OCI-LY1 (cell line): Measurements from ENCODE around the gene SAMMSON.

Experiments used
- CTCF ChIP-seq: fragments of 200-600 bp; sonication (generic), shearing (Covaris generic); IDR thresholded peaks from 2 replicates; pipeline ENCODE4 v1.5.1; 2017; ENCODE audit warnings: mild to moderate bottlenecking, antibody characterized with exemption, low read length, moderate library complexity, mixed read lengths
- EZH2 ChIP-seq: fragments of 200-600 bp; sonication (generic), shearing (Covaris generic); IDR thresholded peaks from 2 replicates; pipeline ENCODE4 v1.8.0; 2017; ENCODE audit warnings: borderline replicate concordance, mixed run types, mild to moderate bottlenecking, antibody characterized with exemption, low read length, moderate library complexity, mixed read lengths

- TF ChIP-seq CTCF (no peak), EZH2 (no peak)
Observed at GRCh38 chr3:70076396-70076795, 76.9 kb downstream of the SAMMSON start.
